ENCODE data around the gene CR1L.
A peak's percentile ranks its signal among the peaks of the same experiment; 100 is the strongest.
"Not testable (repeated sequence)": the region's sequence is repeated elsewhere in the genome, so short reads cannot be mapped to it uniquely, and the experiment has no call there.

Gene CR1L

GRCh38 chr1:207748737-207749528 is 104.0 kb downstream of the CR1L start:
- Mint-ChIP-seq H3K27ac (no peak overlapping the region), H3K4me3 (no peak overlapping the region), H3K36me3 (ENCODE audit: insufficient read depth) (peaks cover 9% of the 10 kb centered on the region), H3K4me1 (ENCODE audit: low read depth in 2 of 2) (peaks cover 26 to 27% of the 10 kb centered on the region in 2 donors), H3K27me3 (no peaks in the 10 kb centered on the region), H3K9me3 (no peaks in the 10 kb centered on the region)
- DNase-seq (no peak), ATAC-seq (replicated peaks) (no peak)

- H3K9me3 Mint-ChIP-seq, result no peaks in the 10 kb centered on the region
- H3K27me3 Mint-ChIP-seq, result no peaks in the 10 kb centered on the region
- ATAC-seq (replicated peaks) (no peak), DNase-seq (no peak)
- peak overlapping the region; percentile 96 to 98 for H3K4me3 Mint-ChIP-seq
- H3K4me1 Mint-ChIP-seq (ENCODE audit: low read depth in 2 of 2), result peaks cover 34 to 35% of the 10 kb centered on the region in 2 donors
- peaks cover 9% of the 10 kb centered on the region for H3K36me3 Mint-ChIP-seq (ENCODE audit: insufficient read depth)
- peak overlapping the region; percentile 95 to 96 for H3K27ac Mint-ChIP-seq
Measured at GRCh38 chr1:207750631-207751305, 105.8 kb downstream of the CR1L start.

GRCh38 chr1:207751463-207751789 is 106.5 kb downstream of the CR1L start:
- Mint-ChIP-seq H3K4me3 (peak overlapping the region; percentile 96 to 98), H3K4me1 (ENCODE audit: low read depth in 2 of 2) (peaks cover 37 to 40% of the 10 kb centered on the region in 2 donors), H3K27ac (peak overlapping the region; percentile 95 to 96)
- not testable (repeated sequence) for H3K36me3 Mint-ChIP-seq (ENCODE audit: insufficient read depth); H3K9me3 Mint-ChIP-seq; DNase-seq; H3K27me3 Mint-ChIP-seq
- ATAC-seq (replicated peaks), result peak; percentile 0

- peak within 1 kb of the TSS; percentile 96 to 98 for H3K4me3 Mint-ChIP-seq
- H3K27ac Mint-ChIP-seq, result peak within 1 kb of the TSS; percentile 95 to 96
- peaks cover 37 to 45% of the 10 kb centered on the region in 2 donors for H3K4me1 Mint-ChIP-seq (ENCODE audit: low read depth in 2 of 2)
- peaks cover 13% of the 10 kb centered on the region for H3K36me3 Mint-ChIP-seq (ENCODE audit: insufficient read depth)
- peak; percentile 95 for ATAC-seq (replicated peaks)
- no peaks in the 10 kb centered on the region for H3K27me3 Mint-ChIP-seq
- DNase-seq, result peak; percentile 89 to 95 (median 94)
- H3K9me3 Mint-ChIP-seq, result no peaks in the 10 kb centered on the region
Measured at GRCh38 chr1:207751790-207752455, 107.0 kb downstream of the CR1L start, which contains the start of gene CD46. CD46 (plus strand) TSS chr1:207752054; CDS start chr1:207752213, 159 bp downstream.

GRCh38 chr1:207752456-207752998 is 107.6 kb downstream of the CR1L start:
- ATAC-seq (replicated peaks), result peak; percentile 10
- H3K4me1 Mint-ChIP-seq (ENCODE audit: low read depth in 2 of 2), result peaks cover 37 to 46% of the 10 kb centered on the region in 2 donors
- no peak for DNase-seq
- H3K9me3 Mint-ChIP-seq, result no peaks in the 10 kb centered on the region
- H3K27ac Mint-ChIP-seq, result peak overlapping the region; percentile 95 to 96
- peak overlapping the region; percentile 96 to 98 for H3K4me3 Mint-ChIP-seq
- H3K36me3 Mint-ChIP-seq (ENCODE audit: insufficient read depth), result peaks cover 14% of the 10 kb centered on the region
- H3K27me3 Mint-ChIP-seq, result no peaks in the 10 kb centered on the region

GRCh38 chr1:207753611-207754010 is 108.7 kb downstream of the CR1L start:
- Mint-ChIP-seq H3K4me1 (ENCODE audit: low read depth in 2 of 2) (peaks cover 37 to 46% of the 10 kb centered on the region in 2 donors), H3K9me3 (no peaks in the 10 kb centered on the region), H3K27ac (no peak overlapping the region), H3K27me3 (no peaks in the 10 kb centered on the region), H3K36me3 (ENCODE audit: insufficient read depth) (peaks cover 21% of the 10 kb centered on the region), H3K4me3 (peak overlapping the region; percentile 96 to 98)
- DNase-seq, result no peak
- no peak for ATAC-seq (replicated peaks)

- Mint-ChIP-seq H3K9me3 (no peaks in the 10 kb centered on the region), H3K4me3 (peak overlapping the region in 1 of 2 donors; percentile 98), H3K27me3 (no peaks in the 10 kb centered on the region), H3K4me1 (ENCODE audit: low read depth in 2 of 2) (peaks cover 35 to 46% of the 10 kb centered on the region in 2 donors), H3K36me3 (ENCODE audit: insufficient read depth) (peaks cover 21% of the 10 kb centered on the region), H3K27ac (peak overlapping the region in 1 of 2 donors; percentile 54)
- DNase-seq, result no peak
- no peak for ATAC-seq (replicated peaks)
Measured at GRCh38 chr1:207754011-207754410, 109.1 kb downstream of the CR1L start.

- Mint-ChIP-seq H3K4me3 (no peak overlapping the region), H3K36me3 (ENCODE audit: insufficient read depth) (peaks cover 30% of the 10 kb centered on the region), H3K27ac (no peak overlapping the region), H3K4me1 (ENCODE audit: low read depth in 2 of 2) (peaks cover 32 to 46% of the 10 kb centered on the region in 2 donors), H3K27me3 (no peaks in the 10 kb centered on the region), H3K9me3 (no peaks in the 10 kb centered on the region)
- ATAC-seq (replicated peaks), result no peak
- DNase-seq, result no peak
Measured at GRCh38 chr1:207754974-207755700, 110.2 kb downstream of the CR1L start.

GRCh38 chr1:207755846-207756693 is 111.1 kb downstream of the CR1L start:
- Mint-ChIP-seq H3K36me3 (ENCODE audit: insufficient read depth) (peaks cover 40% of the 10 kb centered on the region), H3K9me3 (no peaks in the 10 kb centered on the region), H3K4me3 (no peak overlapping the region), H3K27ac (peak overlapping the region; percentile 29 to 70), H3K27me3 (no peaks in the 10 kb centered on the region), H3K4me1 (ENCODE audit: low read depth in 2 of 2) (peaks cover 30 to 44% of the 10 kb centered on the region in 2 donors)
- ATAC-seq (replicated peaks), result no peak
- no peak for DNase-seq

GRCh38 chr1:207762622-207763021 is 117.7 kb downstream of the CR1L start:
- Mint-ChIP-seq H3K27ac (no peak overlapping the region), H3K4me1 (ENCODE audit: low read depth in 2 of 2) (peaks cover 0 to 2% of the 10 kb centered on the region in 2 donors), H3K27me3 (no peaks in the 10 kb centered on the region), H3K9me3 (no peaks in the 10 kb centered on the region), H3K36me3 (ENCODE audit: insufficient read depth) (peaks cover 80% of the 10 kb centered on the region), H3K4me3 (no peak overlapping the region)
- ATAC-seq (replicated peaks) (no peak), DNase-seq (no peak)

- ATAC-seq (replicated peaks), result no peak
- Mint-ChIP-seq H3K4me1 (ENCODE audit: low read depth in 2 of 2) (peaks cover 0 to 6% of the 10 kb centered on the region in 2 donors), H3K36me3 (ENCODE audit: insufficient read depth) (peaks cover 77% of the 10 kb centered on the region), H3K4me3 (no peak overlapping the region), H3K27me3 (no peaks in the 10 kb centered on the region), H3K27ac (no peak overlapping the region), H3K9me3 (no peaks in the 10 kb centered on the region)
- DNase-seq, result no peak
Measured at GRCh38 chr1:207763091-207763490, 118.2 kb downstream of the CR1L start.

GRCh38 chr1:207763972-207764371 is 119.0 kb downstream of the CR1L start:
- no peak overlapping the region for H3K27ac Mint-ChIP-seq
- peaks cover 79% of the 10 kb centered on the region for H3K36me3 Mint-ChIP-seq (ENCODE audit: insufficient read depth)
- H3K9me3 Mint-ChIP-seq, result no peaks in the 10 kb centered on the region
- DNase-seq (no peak), ATAC-seq (replicated peaks) (no peak)
- peaks cover 0 to 15% of the 10 kb centered on the region in 2 donors for H3K4me1 Mint-ChIP-seq (ENCODE audit: low read depth in 2 of 2)
- H3K27me3 Mint-ChIP-seq, result no peaks in the 10 kb centered on the region
- no peak overlapping the region for H3K4me3 Mint-ChIP-seq
